Middle frontal gyrus (tissue), 1 donor: ENCODE measurements around the gene TEX14.
"Not testable (repeated sequence)": the region's sequence is repeated elsewhere in the genome, so short reads cannot be mapped to it uniquely, and the experiment has no call there.

ENCODE experiments used
- DNase-seq: peaks from one replicate; pipeline ENCODE4 v3.0.0-alpha.2; 2015; ENCODE audit warnings: low spot score; ENCODE audit errors: extremely low spot score

TEX14 gene

DNA sequence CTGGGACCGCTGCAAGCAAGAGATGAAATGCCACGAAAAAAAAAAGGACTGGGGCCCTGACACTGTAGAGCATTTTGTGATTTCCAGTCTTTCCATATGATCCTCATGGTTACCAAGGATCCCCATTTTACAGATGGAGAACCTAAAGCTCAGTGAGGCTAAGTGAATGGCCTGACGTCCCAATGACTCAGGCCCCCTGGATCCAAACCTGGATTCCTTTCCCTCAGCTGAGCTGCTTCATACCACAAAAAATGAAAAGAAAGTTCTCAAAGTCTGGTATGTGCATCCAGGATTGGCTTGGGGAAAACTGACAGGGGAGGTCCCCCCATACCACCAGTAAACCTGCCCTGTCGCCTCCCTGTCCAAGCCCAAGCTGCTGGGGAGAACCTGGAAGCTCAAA is 80.5 kb downstream of the TEX14 start:
- no peak for DNase-seq

DNA sequence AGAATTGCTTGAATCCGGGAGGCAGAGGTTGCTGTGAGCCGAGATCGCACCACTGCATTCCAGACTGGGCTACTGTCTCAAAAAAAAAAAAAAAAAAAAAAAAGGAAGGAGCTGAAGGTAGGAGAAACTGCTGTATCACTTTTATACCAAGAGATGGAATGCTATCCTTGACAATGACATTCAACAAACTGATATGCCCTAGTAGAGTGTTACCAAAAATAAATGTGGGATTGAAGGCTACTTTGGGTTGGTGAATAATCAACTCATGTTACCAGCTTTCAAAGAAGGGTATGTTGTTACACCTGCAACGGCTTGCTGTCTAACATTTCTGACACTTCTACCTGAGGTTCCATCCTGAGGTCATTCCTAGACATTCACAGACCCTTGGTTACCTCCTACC is 84.9 kb downstream of the TEX14 start:
- no peak for DNase-seq

DNA sequence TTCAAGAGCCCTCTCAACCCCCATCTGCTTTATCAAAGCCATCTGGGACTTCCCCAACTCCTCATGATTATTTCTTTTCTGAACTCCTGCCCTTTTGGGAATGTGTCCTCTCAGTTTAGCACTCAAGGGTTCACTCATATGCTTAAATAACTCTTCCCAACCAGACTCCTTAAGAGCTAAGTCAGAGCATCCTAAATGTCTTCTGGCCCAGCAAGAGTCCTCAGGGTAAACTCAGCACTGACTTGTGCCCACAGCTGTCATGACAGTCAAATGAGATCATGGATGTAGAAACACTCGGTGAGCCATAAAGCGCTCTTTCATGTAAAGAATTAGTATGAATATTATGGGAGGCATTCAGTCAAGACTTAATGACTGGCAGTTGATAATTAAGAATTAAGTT is 85.9 kb downstream of the TEX14 start:
- DNase-seq, result no peak

DNA sequence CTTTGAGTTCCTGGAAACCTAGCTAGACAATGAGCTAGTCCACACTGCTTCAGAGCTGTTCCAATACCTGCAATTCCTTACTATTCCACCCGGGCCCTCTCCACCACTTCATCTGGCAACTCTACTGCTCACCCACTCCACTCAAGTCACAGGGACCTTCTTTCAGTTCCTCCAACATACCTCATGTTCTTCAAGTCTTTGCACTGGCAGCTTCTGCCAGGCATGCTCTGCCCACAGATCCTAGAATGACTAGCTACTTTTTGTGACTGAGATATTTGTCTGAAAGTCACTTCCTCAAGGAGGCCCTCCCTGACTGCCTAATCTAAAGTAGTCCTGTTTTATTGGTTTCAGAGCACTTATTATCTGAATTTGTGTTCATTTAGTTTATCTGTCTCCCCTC is 86.4 kb downstream of the TEX14 start:
- DNase-seq, result no peak

DNA sequence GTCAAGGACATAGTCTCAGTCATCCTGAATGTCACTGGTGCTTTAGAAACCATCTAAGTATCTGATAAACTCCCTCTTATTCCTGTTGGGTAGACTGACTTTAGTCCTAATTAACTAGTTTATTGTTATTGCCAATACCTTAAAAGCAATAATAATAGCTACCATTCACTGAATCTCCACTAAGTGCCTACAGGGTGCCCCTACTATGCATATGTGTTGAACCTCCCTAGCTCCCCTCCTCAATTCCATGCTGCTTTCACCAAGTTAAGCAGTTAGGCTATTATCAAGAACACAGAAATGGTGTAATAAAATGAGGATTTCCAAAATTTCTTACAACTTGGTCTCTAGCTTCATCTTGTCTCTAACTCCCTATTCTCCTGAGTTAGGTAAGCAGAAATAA is 89.9 kb downstream of the TEX14 start:
- DNase-seq, result no peak

DNA sequence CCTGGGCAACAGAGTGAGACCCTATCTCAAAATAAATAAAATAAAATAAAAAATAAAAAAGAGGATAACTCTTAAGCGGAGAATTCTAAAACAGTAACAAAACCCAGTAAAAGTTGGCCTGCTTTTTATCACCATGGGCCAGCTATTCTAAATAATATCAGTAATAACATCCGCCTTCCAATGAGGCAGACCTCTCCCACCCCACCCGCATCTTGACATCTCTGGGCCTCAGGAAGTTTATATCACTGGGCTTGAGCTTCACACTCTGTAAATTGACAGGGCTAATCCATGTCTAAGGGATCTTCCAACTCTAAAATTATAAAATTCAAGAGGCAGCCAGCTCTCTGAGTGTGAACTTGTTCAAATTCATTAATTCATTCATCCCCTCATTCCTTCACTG is 94.5 kb downstream of the TEX14 start:
- no peak for DNase-seq

DNA sequence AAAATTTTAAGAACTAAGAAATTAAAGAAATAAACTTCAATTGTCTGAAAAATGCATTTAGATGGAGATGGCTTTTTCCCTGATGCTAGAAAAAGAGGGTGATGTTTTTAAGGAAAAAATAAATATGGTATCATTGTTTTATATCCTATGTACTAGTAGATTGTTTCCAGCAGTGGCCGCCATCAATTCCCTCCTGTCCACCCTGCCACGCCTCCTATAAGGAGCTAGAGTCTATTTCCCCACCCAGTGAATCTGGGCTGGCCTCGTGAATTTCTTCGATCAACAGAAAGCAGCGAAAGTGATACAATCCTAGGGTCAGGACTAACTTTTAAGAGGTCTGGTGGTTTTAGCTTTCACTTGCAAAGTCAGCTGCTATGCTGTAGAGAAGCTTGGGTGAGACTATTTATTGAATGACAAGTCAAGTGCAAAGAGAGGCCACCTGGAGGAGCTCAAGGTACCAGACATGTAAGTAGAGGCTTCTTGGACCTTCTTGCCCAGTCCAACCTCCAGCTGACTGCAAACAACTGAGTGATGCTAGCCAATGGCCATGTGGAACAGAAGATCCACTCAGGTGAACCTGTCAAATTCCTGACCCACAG is 96.6 kb downstream of the TEX14 start:
- DNase-seq, result no peak

DNA sequence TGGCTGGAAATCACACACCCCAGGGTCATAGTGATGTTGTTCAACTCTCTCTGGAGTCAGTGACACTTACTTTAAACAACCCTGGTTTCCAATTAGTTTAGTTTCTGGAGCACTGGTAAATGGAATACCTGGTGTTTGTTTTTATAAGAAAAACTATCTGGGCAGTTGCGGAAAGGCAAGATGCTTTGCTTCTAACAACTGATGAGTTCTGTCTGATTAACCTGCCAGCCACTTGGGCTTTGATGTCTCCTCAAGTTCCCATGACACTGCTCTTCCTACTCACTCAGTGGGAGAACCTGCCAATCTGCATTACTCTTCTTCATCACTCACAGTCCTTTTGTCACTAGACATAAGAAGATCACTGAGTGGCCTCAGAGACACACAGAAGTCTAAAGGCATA is 98.7 kb downstream of the TEX14 start:
- no peak for DNase-seq

DNA sequence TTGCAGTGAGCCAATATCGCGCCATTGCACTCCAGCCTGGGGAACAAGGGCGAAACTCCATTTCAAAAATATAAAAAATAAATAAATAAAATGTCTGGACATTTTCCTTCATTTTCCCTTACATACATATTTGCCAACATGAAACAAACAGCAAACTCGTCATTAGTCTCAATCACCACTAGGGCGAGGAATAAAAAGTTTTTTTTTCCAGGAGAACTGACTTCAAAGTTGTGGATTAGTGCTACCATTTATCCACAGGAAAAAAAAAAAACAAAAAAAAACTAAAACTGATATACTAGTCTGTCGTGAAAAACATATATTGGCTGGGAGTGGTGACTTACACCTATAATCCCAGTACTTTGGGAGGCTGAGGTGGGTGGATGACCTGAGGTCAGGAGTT is 100.4 kb downstream of the TEX14 start:
- DNase-seq, result no peak

DNA sequence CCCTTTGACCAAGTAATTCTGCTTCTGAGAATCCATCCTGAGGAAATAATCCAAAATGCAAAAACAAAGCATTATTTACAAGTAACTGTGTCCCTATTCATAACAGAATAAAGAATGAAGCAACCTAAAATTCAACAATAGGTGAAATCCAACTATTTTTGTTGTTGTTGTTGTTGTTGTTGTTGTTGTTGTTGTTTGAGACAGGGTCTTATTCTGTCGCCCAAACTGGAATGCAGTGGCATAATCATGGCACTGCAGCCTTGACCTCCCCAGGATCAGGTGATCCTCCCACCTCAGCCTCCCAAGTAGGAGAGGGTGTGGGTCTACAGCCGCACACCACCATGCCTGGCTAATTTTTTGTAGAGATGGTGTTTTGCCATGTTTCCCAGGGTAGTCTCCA is 101.5 kb downstream of the TEX14 start:
- no peak for DNase-seq

DNA sequence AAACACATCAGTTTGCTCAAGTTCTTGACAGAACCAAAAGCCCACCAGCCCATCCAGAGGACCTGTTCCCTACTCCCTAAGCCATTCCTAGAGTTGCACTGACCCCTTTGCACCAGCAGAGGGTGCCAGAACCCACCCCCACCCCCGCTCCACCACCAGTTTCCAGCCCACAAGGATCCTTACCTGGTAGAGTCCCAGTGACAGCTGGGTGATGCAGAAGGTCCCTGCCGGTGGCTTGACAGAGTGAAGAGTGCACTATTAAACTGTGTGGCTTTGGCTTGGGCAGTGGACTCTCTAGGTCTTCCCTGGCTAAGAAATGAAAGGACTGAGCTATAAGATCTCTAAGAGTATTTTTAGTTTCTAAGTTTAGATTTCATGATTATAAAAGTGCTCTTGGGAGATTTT is 104.1 kb downstream of the TEX14 start:
- DNase-seq, result no peak

DNA sequence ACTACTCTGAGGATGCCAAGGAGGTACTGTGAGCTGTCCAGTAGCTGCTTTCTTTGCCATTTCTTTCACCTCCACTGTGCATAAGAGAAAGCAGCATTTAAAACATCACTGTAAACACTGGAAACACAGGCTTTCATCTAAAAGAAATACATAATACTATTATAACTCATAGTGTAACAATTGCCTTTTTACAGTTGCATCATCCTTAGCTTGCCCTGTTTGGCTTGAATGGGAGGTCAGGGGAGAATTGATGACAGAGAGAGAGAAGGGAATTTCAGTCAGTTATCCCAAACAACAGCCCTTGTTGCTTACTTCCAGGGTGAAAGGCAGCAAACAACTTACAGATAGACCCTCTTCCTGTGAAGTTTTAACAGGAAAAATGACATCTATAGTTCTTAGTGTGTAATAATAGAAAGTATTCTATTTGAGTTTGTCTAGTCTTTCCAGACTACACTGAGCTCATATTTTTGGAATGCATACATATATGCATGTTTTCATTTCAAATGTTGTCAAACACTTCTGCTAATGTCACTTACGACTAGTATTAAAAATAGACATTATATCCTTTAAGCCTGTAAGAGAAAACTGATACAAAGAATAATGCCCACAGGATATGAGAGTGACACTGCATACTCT is 105.7 kb downstream of the TEX14 start:
- DNase-seq, result no peak

DNA sequence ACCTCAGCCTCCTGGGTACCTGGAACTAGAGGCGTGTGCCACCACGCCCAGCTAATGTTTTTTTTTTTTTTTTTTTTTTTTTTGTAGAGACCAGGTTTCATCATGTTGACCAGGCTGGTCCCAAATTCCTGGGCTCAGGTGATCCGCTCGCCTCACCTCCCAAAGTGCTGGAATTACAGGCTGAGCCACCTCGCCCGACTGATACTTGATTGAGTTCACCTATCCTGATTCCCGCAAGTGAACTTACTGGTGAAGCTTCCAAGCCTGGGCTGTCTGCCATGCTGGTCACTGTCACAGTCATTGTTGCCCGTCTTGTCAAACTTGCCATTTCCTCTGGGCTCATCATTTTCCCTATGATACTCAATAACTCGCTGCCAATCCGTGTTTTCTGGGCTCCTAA is 106.3 kb downstream of the TEX14 start:
- no peak for DNase-seq

DNA sequence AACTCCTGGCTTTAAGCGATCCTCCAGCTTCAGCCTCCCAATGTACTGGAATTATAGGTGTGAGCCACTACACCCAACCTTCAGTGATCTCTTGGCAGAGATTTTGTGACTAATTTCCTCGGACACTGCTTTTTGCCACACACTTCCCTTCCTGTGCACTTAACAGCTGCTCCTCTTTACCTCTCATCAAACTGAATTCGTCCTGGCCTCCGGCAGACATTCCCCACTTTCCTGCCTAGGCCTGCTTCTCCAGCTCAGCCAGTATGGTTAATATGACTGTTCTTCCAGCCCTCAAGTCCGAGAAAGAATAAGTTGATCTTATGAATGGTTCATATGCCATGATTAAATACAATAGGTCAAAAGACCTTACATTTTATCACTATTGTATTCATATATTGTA is 108.4 kb downstream of the TEX14 start:
- no peak for DNase-seq

DNA sequence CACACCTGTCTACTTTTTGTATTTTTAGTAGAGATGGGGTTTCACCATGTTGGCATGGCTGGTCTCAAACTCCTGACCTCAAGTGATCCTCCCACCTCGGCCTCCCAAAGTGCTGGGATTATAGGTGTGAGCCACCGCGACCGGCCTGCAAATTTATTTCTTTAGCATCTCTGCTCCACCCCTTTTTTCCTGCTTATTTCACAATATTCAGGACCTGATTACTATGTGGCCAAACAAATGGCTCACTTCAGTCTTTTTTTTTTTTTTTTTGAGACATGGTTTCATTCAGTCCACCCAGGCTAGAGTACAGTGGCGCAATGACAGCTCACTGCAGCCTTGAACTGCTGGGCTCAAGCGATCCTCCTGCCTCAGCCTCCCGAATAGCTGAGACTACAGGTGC is 109.1 kb downstream of the TEX14 start:
- DNase-seq, result not testable (repeated sequence)

DNA sequence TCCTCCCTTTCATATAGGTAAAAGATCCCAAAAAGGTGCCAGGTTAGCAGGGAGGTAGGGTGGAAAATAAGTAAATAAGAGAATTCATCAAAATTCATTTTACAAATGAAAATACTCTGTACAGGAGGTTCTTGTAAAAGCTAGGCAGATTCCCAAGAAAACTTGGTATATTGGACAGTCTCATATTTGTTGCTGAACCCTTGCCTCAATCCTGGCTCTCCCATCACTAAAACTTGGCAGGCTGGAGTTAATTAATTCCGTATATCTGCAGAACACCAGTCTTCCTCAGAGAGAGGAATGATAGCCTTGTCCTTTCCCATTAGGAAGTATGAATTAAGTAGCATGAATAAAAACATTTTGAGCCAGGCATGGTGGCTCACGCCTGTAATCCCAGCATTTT is 111.2 kb downstream of the TEX14 start:
- no peak for DNase-seq

DNA sequence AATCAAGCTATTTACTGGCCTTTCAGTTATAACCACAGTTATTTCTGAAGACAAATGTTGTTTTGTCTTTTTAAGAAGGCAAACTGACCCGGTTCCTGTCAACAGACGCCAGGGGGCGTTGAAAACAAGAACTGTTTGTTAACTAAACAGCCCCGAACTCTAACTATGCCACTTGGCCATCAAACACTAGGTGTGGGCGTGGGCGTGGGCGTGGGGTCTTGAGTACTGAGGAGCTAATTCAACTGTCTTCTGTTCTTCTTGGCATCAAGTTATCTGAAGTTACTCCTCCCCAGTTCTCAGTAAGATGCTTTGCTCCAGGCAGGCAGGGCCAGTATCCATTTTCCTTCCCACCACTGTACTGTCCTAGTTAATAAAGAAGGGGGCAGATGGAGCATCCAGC is 114.1 kb downstream of the TEX14 start:
- DNase-seq, result peak; percentile 60

DNA sequence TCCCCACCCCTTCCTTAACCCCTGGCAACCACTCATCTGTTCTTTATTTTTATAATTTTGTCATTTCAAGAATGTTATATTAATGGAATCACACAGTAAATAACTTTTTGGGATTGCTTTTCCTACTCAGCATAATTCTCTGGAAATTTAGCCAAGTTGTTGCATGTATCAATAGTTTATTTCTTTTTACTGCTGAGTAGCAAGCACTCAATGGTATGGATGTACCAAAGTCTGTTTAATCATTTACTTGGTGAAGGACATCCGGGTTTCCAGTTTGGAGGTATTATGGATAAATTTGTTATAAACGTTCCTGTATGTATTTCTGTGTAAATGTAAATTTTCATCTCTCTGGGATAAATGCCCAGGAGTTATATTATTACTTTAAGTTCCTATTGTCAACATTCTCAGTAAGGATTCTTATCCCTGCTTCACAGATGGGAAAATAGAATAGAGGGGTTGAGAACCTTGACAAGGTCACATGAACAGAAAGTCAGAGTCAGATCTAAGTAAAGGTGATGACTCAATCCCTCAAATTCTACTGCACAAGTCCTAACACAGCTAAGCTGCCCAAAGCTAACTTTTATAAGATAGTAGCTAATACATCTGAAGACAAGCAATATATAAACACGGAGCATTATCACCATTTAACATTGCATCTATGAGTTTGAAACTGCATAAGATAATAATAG is 115.0 kb downstream of the TEX14 start:
- DNase-seq, result no peak

DNA sequence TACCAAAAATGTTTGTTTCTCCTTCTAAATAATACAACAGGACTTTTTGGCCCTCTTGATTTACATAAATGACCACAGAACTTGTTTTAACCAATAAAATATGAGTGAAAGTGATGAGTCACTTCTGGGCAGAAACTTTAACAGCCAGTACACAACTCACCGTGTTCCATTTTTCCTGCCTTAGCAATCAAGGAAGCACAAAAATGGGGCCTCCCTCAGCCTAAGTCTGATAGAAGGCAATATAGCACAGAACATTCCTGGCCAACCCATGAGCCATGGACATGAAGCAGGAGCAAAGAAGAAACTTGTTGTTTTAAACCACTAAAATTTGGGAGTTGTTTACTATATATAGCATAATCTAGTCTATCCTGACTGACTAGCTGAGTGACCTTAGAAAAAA is 116.3 kb downstream of the TEX14 start:
- DNase-seq, result no peak

DNA sequence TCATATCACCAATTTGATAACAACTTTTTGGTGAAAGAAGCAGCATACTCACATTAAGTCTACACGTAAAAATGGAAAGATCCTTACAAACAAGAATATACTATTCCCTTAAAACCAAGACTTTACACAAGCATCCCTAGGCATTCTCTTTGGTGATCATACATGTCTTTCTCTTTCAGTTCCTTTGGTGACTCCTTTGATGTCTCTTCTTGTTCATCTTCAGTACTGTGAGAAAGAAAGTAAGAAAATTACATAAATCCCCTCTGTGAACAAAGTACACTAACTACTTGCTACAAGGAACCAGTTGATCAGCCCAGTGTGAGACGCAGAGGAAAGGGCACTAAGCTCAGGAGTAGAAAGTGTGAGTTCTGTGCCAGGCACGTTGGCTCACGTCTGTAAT is 117.8 kb downstream of the TEX14 start:
- DNase-seq, result no peak

DNA sequence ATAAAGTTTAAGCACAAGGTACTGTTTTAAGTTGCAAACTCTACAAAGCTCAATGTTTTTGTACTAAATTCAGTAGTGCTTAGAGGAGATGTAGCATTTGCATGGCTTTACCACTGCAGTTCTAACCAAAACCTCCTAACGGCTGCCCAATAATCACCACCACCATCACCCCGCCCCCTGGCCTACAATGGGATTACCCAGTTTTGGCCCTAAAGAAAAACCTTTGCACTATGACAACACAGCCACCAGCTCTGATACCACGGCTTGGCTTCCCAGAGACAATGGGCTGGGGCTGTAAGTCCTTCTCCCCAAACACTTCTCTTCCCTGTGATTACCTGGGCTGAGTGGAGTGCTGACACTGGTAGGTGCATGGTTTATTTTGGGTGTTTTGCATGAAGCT is 119.0 kb downstream of the TEX14 start:
- no peak for DNase-seq

DNA sequence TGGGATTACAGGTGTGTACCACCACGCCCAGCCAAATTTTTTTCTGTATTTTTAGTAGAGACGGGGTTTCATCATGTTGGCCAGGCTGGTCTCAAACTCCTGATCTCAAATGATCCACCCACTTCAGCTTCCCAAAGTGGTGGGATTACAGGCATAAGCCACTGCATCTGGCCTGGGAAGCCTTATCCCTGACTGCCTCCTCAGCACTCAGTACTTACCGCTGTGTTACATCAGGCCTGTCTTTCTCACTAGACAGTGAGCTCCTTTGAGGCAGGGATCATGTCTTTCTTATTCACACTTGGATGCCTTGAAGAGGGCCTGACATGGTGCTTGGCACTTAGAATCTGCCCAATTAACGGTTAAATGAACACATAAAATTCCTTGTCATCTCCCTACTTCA is 121.1 kb downstream of the TEX14 start:
- DNase-seq, result no peak

DNA sequence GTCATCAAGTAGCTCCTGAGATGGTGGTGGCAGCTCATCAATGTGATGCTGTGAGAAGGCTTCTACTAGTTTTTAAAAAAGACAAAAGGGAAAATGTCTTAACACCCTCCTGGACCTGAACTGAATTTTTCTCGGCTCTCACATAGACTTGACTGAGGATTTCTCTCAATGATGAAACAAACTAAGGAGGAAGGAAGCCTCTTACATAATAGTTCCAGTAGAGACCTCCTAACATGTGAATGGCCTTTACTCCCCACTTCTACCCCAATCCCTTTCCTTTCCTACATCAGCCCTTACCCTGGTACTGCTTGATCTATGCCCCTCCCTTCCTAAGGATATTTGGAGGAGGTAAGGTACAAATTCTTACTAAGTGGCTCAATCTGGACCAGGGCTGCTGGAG is 122.6 kb downstream of the TEX14 start:
- no peak for DNase-seq
